Glutamatergic neuron (in vitro differentiated cells): Measurements from ENCODE around the gene LTK. TPM values are rescaled to one million over a fixed set of nuclear protein-coding genes. Genes with fewer than 3 reads are reported as not detected.

ENCODE experiments used
- DNase-seq: peaks from one replicate; pipeline ENCODE4 v3.0.0; 2022
- H3K27ac Mint-ChIP-seq: one replicate; pipeline ENCODE4 v1.8.0; 2020; ENCODE audit warnings: mild to moderate bottlenecking, mixed read lengths, inconsistent platforms; ENCODE audit not compliant: unreplicated experiment
- H3K27me3 Mint-ChIP-seq: one replicate; pipeline ENCODE4 v1.8.0; 2020; ENCODE audit warnings: mild to moderate bottlenecking, moderate library complexity, mixed read lengths, inconsistent platforms; ENCODE audit not compliant: unreplicated experiment
- H3K36me3 Mint-ChIP-seq: one replicate; pipeline ENCODE4 v1.8.0; 2020; ENCODE audit warnings: mild to moderate bottlenecking, mixed read lengths, inconsistent platforms; ENCODE audit not compliant: unreplicated experiment
- H3K4me1 Mint-ChIP-seq: one replicate; pipeline ENCODE4 v1.8.0; 2020; ENCODE audit warnings: mild to moderate bottlenecking, low read depth, mixed read lengths, inconsistent platforms; ENCODE audit not compliant: unreplicated experiment
- H3K4me3 Mint-ChIP-seq: one replicate; pipeline ENCODE4 v1.8.0; 2020; ENCODE audit warnings: mild to moderate bottlenecking, mixed read lengths, inconsistent platforms; ENCODE audit not compliant: unreplicated experiment
- H3K9me3 Mint-ChIP-seq: one replicate; pipeline ENCODE4 v1.8.0; 2020; ENCODE audit warnings: mild to moderate bottlenecking, moderate library complexity, mixed read lengths, inconsistent platforms; ENCODE audit not compliant: unreplicated experiment
- total RNA-seq: library from RNA; stranded (reverse); fragmentation: NEBNext Ultra II Directional; extraction: Animal tissue kit (Norgen Biotek cat#: 25700); gene quantifications from one replicate; pipeline ENCODE4 v1.2.1, GENCODE V29; 2021; ENCODE audit not compliant: unreplicated experiment
- TF ChIP-seq, protein P1 (sequence below): fragments of 200-600 bp; sonication (generic); IDR thresholded peaks from one replicate; pipeline ENCODE4 v1.5.0; 2021; ENCODE audit not compliant: partially characterized antibody, unreplicated experiment

The LTK gene
- total RNA-seq, 1 donor from 2014 or later = 3.2 TPM

DNA sequence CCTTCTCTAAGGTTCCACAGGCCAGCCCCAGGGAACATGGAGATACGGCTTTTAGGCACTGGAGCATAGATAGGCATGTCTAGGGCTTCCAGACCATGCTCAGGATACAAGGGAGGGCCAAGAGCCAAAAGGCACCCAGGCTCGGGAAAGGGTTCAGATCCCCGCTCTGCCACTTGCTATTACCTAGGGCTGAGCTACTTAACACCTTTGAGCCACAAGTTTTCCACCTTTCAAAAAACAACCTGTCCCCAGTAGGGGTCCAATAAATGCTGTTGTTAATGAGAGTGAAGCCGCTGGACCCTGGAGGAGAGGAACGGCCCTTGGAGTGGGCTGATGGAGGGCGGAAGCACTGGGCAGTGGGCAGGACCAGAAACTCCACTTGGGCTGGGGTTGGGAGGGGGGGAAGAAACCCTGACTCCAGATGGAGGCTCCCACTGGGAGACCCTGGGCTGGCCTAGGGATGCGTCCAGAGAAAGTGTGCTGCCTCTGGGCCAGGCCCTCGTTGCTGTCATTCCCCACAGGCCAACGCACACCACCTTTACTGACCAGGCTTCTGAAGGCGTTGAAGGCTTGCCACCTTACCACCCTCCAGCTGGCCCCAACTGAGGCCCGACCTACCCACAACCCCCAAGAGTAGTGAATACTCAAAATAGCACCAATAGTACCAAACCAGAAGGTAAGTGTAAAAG, 28.5 kb downstream of the LTK start:
- H3K36me3 Mint-ChIP-seq = peaks cover 10% of the 10 kb centered on the region
- peaks cover 5% of the 10 kb centered on the region for H3K27me3 Mint-ChIP-seq

DNA sequence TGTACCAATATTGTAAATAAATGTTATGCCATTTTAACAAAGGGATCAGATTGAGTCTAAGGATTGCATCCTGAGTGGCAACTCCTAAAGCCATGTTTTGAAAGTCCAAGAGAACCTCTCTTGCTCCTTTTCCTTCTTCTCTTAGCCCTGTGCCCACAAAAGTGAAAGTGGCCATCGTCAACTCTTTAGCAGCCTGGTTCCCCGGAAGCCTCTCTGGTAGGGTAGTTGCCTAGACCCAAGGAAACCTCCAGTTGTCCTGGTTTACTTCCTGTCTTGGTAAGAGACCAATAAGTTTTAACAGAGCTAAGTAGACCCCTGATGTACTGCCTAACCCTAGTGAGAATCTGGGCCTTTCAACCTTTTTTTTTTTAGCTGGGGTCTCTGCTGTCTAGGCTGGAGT, 30.1 kb downstream of the LTK start:
- Mint-ChIP-seq H3K27ac (no peak overlapping the region), H3K4me1 (no peaks in the 10 kb centered on the region), H3K27me3 (peaks cover 5% of the 10 kb centered on the region), H3K36me3 (peaks cover 10% of the 10 kb centered on the region), H3K9me3 (peaks cover 1% of the 10 kb centered on the region), H3K4me3 (no peak overlapping the region)
- no peak for DNase-seq
- TF ChIP-seq, protein P1, sequence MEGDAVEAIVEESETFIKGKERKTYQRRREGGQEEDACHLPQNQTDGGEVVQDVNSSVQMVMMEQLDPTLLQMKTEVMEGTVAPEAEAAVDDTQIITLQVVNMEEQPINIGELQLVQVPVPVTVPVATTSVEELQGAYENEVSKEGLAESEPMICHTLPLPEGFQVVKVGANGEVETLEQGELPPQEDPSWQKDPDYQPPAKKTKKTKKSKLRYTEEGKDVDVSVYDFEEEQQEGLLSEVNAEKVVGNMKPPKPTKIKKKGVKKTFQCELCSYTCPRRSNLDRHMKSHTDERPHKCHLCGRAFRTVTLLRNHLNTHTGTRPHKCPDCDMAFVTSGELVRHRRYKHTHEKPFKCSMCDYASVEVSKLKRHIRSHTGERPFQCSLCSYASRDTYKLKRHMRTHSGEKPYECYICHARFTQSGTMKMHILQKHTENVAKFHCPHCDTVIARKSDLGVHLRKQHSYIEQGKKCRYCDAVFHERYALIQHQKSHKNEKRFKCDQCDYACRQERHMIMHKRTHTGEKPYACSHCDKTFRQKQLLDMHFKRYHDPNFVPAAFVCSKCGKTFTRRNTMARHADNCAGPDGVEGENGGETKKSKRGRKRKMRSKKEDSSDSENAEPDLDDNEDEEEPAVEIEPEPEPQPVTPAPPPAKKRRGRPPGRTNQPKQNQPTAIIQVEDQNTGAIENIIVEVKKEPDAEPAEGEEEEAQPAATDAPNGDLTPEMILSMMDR = no peak

More for the DNA sequence above, 28.5 kb downstream of the LTK start:
- Mint-ChIP-seq H3K4me3 (no peak overlapping the region), H3K4me1 (no peaks in the 10 kb centered on the region), H3K9me3 (peaks cover 1% of the 10 kb centered on the region), H3K27ac (no peak overlapping the region)
- no peak for DNase-seq
- TF ChIP-seq, protein P1 = no peak

DNA sequence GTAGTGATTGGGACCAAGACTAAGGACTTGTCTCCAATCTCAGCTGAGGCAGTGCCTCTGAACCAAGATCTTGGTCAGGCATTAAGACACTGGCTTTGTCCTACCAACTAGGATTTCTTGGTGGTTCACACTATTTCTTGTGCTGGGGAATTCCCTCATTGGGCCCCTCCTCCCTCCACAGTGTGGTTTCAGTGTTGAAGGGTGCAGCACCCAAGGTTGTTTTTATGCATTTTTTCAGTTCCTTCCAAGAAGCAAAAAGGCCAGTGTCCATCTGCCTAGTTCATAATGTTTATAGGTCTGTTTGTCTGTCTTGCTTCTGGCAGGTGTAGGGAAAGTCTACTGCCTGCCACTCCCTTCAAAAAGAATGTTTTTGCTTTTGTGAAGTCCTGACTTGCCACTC, 30.5 kb downstream of the LTK start:
- TF ChIP-seq, protein P1 = no peak
- DNase-seq = no peak
- no peak overlapping the region for H3K27ac Mint-ChIP-seq
- no peak overlapping the region for H3K4me3 Mint-ChIP-seq
- peaks cover 1% of the 10 kb centered on the region for H3K9me3 Mint-ChIP-seq
- peaks cover 5% of the 10 kb centered on the region for H3K27me3 Mint-ChIP-seq
- H3K36me3 Mint-ChIP-seq = peaks cover 10% of the 10 kb centered on the region
- no peaks in the 10 kb centered on the region for H3K4me1 Mint-ChIP-seq

DNA sequence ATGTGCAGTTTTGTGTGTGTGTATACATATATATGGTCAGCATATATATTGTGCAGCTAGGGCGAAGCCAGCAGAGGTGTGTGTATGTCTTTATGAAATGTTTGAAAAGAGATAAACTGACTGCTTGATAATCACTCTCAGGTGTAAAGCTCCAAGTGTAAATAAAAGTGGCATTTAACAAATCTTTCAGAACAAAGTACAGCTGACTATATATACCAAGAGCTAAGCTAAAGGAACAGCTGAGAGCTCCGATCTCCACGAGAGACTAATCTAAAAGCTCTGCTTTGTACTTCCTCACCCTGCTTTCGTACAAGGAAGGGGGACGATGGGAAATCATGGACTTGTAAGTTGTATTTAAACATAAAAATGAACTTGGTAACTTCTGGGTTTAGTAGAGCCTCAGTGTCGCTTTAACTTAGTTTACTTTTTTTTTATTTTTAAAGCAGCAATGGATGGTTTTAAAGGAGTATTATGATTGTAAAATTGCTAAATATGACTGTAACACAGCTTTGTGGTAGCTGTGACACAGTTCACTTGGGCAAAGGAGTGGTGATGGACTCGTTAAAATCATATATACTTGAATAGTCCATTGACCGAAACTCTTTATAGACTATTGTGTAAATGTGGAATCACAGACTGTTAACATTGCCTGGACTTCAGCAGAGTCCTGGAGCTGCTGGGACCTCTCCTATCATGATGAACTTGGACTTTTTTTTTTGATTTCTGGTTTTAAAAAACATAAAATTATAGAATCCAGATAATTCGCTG, 31.3 kb downstream of the LTK start:
- Mint-ChIP-seq H3K27me3 (peaks cover 5% of the 10 kb centered on the region), H3K4me1 (no peaks in the 10 kb centered on the region), H3K36me3 (peaks cover 10% of the 10 kb centered on the region), H3K9me3 (peaks cover 1% of the 10 kb centered on the region), H3K27ac (no peak overlapping the region), H3K4me3 (no peak overlapping the region)
- DNase-seq = no peak
- TF ChIP-seq, protein P1 = no peak
